ENCODE results near the gene SLC2A2. TPM values are rescaled to one million over a fixed set of nuclear protein-coding genes. Genes with fewer than 3 reads are reported as not detected.

The SLC2A2 gene
- total and polyA plus RNA-seq, 2 experiments from 2014 or later, result not detected

DNA sequence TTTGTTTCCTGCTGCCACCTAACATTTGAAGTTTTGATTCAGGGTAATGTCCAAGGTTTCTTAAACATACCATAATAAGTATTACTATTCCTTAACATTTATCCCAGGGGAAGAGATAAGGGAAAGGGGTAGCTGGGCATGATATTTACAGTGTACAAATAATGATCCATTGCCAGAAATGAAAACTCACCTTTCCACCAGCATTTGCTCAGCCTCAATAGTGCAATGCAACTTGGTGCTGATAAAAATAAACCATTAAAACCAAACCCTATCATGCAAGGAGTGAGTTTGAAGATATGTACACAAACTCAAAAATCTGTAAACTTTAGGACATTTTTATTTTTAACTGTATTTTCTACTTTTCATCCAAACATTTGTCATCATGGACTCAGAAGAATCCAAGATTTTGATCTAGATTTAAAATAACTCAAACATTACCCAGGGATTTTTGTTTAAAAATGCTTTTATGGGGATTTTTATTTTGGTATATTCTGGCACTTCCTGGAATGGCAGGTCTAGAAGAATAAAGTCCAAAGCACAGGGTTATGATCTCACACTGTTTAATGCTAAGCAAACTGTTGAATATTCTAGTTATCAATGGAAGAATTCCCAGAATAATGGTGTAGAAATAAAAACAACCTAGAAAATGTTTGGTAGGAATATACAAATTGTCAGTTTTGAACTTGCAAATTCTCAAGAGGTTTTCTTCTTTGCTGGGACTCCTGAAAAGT, 32.5 kb upstream of the SLC2A2 start:
- no peak overlapping the region for H2AFZ ChIP-seq
- no peaks in the 10 kb centered on the region for H3K27me3 ChIP-seq (replicated peaks; ENCODE audit: insufficient read depth)
- H3F3A ChIP-seq (ENCODE audit: insufficient read depth), result peaks cover 35% of the 10 kb centered on the region
- no peak for DNase-seq
- H3K4me3 ChIP-seq, result no peak overlapping the region
- TF ChIP-seq EZH2 (IDR thresholded peaks at IDR 0.05; ENCODE audit: insufficient read depth, poor library complexity, severe bottlenecking), result no peak
- no peak for TF ChIP-seq EZH2phosphoT487 (IDR thresholded peaks at IDR 0.05; ENCODE audit: insufficient read depth, low read depth)
- H3K9me3 ChIP-seq (ENCODE audit: low read depth), result no peaks in the 10 kb centered on the region
- H3K79me2 ChIP-seq (ENCODE audit: insufficient read depth), result no peaks in the 10 kb centered on the region
- no peak overlapping the region for H3K4me2 ChIP-seq (ENCODE audit: unreplicated experiment)
- no peaks in the 10 kb centered on the region for H3K36me3 ChIP-seq (ENCODE audit: low read depth)
- peak overlapping the region; percentile 23 for H3K27ac ChIP-seq
- H3K4me1 ChIP-seq (ENCODE audit: insufficient read depth), result peaks cover 46% of the 10 kb centered on the region
- no peaks in the 10 kb centered on the region for H4K20me1 ChIP-seq (ENCODE audit: insufficient read depth)
- H3K9ac ChIP-seq, result no peak overlapping the region
- no peaks in the 10 kb centered on the region for H3K9me2 ChIP-seq (ENCODE audit: insufficient read depth)
- in situ Hi-C loops (cut with MboI), result loop anchor here (25.0 kb wide), 1 partner anchor 503 kb away; no protein-coding TSS in a partner anchor

DNA sequence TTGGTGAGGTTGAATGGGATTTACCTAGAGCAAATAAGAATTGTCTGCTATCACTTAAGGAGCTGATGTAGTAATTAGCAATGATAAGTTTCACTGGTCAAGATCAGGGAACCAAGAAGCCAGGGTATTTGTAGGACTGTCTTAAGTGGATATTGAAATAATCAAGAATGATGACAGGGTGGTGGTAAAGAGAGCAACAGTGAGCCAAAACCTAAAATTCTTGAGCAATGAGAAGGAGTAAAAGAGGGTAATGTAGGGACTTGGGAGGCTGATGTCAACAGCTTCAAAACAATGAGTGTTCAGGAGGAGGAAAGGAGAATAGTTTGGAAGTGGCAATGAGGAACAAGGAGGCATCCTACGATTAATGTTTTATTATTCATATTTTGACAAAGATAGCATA, 31.5 kb upstream of the SLC2A2 start:
- Histone ChIP-seq H3K79me2 (ENCODE audit: insufficient read depth) (no peaks in the 10 kb centered on the region), H2AFZ (no peak overlapping the region), H3F3A (ENCODE audit: insufficient read depth) (peaks cover 35% of the 10 kb centered on the region), H3K36me3 (ENCODE audit: low read depth) (no peaks in the 10 kb centered on the region), H3K4me3 (no peak overlapping the region), H3K27ac (peak overlapping the region; percentile 42), H3K9me3 (ENCODE audit: low read depth) (no peaks in the 10 kb centered on the region), H3K27me3 (replicated peaks; ENCODE audit: insufficient read depth) (no peaks in the 10 kb centered on the region), H3K4me2 (ENCODE audit: unreplicated experiment) (peak overlapping the region; percentile 50), H4K20me1 (ENCODE audit: insufficient read depth) (no peaks in the 10 kb centered on the region), H3K4me1 (ENCODE audit: insufficient read depth) (peaks cover 46% of the 10 kb centered on the region), H3K9ac (no peak overlapping the region), H3K9me2 (ENCODE audit: insufficient read depth) (no peaks in the 10 kb centered on the region)
- in situ Hi-C loops (cut with MboI), result loop anchor here (25.0 kb wide), 1 partner anchor 504 kb away; no protein-coding TSS in a partner anchor
- WGBS, 2 experiments (ENCODE audit: low coverage in 1 of 2, low lambda C conversion rate in 2 of 2, missing lambda C conversion rate in 2 of 2), result 61 to 65% methylated on average over 1 of the region's 1 CpG
- no peak for TF ChIP-seq EZH2 (IDR thresholded peaks at IDR 0.05; ENCODE audit: insufficient read depth, poor library complexity, severe bottlenecking)
- peak; percentile 82 for DNase-seq

DNA sequence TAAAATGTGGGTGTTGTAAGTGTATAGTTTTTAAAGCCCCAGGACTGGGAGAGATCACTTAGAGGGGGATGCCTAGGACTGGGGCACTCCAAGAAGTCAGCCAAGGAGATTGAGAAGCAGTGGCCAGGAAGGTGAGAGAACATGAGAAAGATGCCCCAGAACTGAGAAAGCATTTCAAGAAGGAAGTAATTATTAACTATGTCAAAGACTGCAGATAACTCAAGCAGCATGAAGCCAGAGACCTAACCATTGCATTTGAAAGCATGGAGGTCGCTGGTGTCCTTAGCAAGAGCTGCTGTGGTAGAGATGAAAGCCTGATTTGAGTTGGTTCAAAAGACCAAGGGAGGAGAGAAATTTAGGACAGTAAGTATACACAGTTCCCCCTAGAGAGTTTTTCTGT, 30.6 kb upstream of the SLC2A2 start:
- no peak for TF ChIP-seq EZH2phosphoT487 (IDR thresholded peaks at IDR 0.05; ENCODE audit: insufficient read depth, low read depth)
- H3K9ac ChIP-seq, result no peak overlapping the region
- in situ Hi-C loops (cut with MboI), result loop anchor here (25.0 kb wide), 1 partner anchor 505 kb away; no protein-coding TSS in a partner anchor

DNA sequence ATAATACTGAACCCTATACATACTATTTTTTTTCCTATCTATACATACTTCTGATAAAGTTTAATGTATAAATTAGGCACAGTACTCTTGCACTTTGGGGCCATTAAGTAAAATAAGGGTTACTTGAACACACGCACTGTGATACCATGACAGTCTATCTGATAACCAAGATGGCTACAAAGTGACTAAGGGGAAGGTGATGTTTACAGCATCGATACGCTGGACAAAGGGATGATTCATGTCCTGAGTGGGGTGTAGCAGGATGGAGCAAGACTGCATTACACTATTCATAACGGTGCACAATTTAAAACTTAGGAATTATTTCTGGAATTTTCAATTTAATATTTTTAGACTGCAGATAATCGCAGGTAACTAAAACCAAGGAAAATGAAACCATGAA, 30.0 kb upstream of the SLC2A2 start:
- no peaks in the 10 kb centered on the region for H4K20me1 ChIP-seq (ENCODE audit: insufficient read depth)
- TF ChIP-seq EZH2 (IDR thresholded peaks at IDR 0.05; ENCODE audit: insufficient read depth, poor library complexity, severe bottlenecking), result no peak
- TF ChIP-seq EZH2phosphoT487 (IDR thresholded peaks at IDR 0.05; ENCODE audit: insufficient read depth, low read depth), result no peak
- no peaks in the 10 kb centered on the region for H3K9me3 ChIP-seq (ENCODE audit: low read depth)
- H3K4me1 ChIP-seq (ENCODE audit: insufficient read depth), result peaks cover 46% of the 10 kb centered on the region
- H3K27me3 ChIP-seq (replicated peaks; ENCODE audit: insufficient read depth), result no peaks in the 10 kb centered on the region
- H3K4me3 ChIP-seq, result no peak overlapping the region
- DNase-seq, result peak; percentile 73
- H3K9me2 ChIP-seq (ENCODE audit: insufficient read depth), result no peaks in the 10 kb centered on the region
- H3K27ac ChIP-seq, result 0 out of 2 replicates have a peak overlapping the region, but pooled peaks have one; percentile 55
- H3K79me2 ChIP-seq (ENCODE audit: insufficient read depth), result no peaks in the 10 kb centered on the region
- H3K36me3 ChIP-seq (ENCODE audit: low read depth), result no peaks in the 10 kb centered on the region
- no peak overlapping the region for H2AFZ ChIP-seq
- peak overlapping the region; percentile 13 for H3K4me2 ChIP-seq (ENCODE audit: unreplicated experiment)
- in situ Hi-C loops (cut with MboI), result loop anchor here (25.0 kb wide), 1 partner anchor 506 kb away; no protein-coding TSS in a partner anchor
- 50 to 55% methylated on average over 5 of the region's 5 CpGs for WGBS, 2 experiments (ENCODE audit: low coverage in 1 of 2, low lambda C conversion rate in 2 of 2, missing lambda C conversion rate in 2 of 2)
- peaks cover 35% of the 10 kb centered on the region for H3F3A ChIP-seq (ENCODE audit: insufficient read depth)
- H3K9ac ChIP-seq, result no peak overlapping the region

More for the DNA sequence above, 30.6 kb upstream of the SLC2A2 start:
- Histone ChIP-seq H2AFZ (no peak overlapping the region), H3K27me3 (replicated peaks; ENCODE audit: insufficient read depth) (no peaks in the 10 kb centered on the region), H3K27ac (no peak overlapping the region), H3K4me2 (ENCODE audit: unreplicated experiment) (peak overlapping the region; percentile 13), H3K4me1 (ENCODE audit: insufficient read depth) (peaks cover 46% of the 10 kb centered on the region), H3K9me3 (ENCODE audit: low read depth) (no peaks in the 10 kb centered on the region), H3K36me3 (ENCODE audit: low read depth) (no peaks in the 10 kb centered on the region), H4K20me1 (ENCODE audit: insufficient read depth) (no peaks in the 10 kb centered on the region), H3K9me2 (ENCODE audit: insufficient read depth) (no peaks in the 10 kb centered on the region), H3F3A (ENCODE audit: insufficient read depth) (peaks cover 35% of the 10 kb centered on the region), H3K79me2 (ENCODE audit: insufficient read depth) (no peaks in the 10 kb centered on the region), H3K4me3 (no peak overlapping the region)
- WGBS, 2 experiments (ENCODE audit: low coverage in 1 of 2, low lambda C conversion rate in 2 of 2, missing lambda C conversion rate in 2 of 2), result 94 to 97% methylated on average over 1 of the region's 1 CpG
- no peak for DNase-seq

Data from GM23248 (cell line).